Natural killer cell (primary cell): ENCODE measurements around the gene PHACTR1. TPM values are rescaled to one million over a fixed set of nuclear protein-coding genes. Genes with fewer than 3 reads are reported as not detected.

Experiments
- ATAC-seq, 3 donors: fragments of 150-1000 bp in 2 of 3; fragments of 200-7000 bp in 1 of 3; cut with Tn5 transposase; 1 replicate in 1 of 3; 2 replicates in 2 of 3; pipeline ENCODE4 v1.10.0; 2021; ENCODE audit warnings: mild to moderate bottlenecking in 2 of 3, moderate library complexity in 2 of 3
- DNase-seq, 2 donors: peaks; one replicate each; pipeline versions ENCODE4 v3.0.0 to v3.0.0-alpha.2; 2013 to 2021; ENCODE audit warnings: mixed read lengths in 1 of 2
- H3K27ac ChIP-seq: one replicate; pipeline ENCODE4 v1.5.1; 2013; ENCODE audit warnings: mild to moderate bottlenecking, low read length
- H3K27me3 ChIP-seq: one replicate; pipeline ENCODE4 v1.6.1; 2013; ENCODE audit warnings: low read length; ENCODE audit not compliant: control insufficient read depth, insufficient read depth
- H3K36me3 ChIP-seq: one replicate; pipeline ENCODE4 v1.6.1; 2013; ENCODE audit warnings: low read length; ENCODE audit not compliant: control insufficient read depth, insufficient read depth
- H3K4me1 ChIP-seq: one replicate; pipeline ENCODE4 v1.6.1; 2013; ENCODE audit warnings: low read length; ENCODE audit not compliant: control insufficient read depth, insufficient read depth
- H3K4me3 ChIP-seq: one replicate; pipeline ENCODE4 v1.5.1; 2013; ENCODE audit warnings: low read length
- H3K9me3 ChIP-seq: one replicate; pipeline ENCODE4 v1.6.1; 2013; ENCODE audit warnings: low read length; ENCODE audit not compliant: control insufficient read depth, insufficient read depth
- H3K27ac Mint-ChIP-seq, 2 donors: one replicate each; pipeline ENCODE4 v1.8.0; 2022; ENCODE audit warnings: mild to moderate bottlenecking in 2 of 2, mixed read lengths in 2 of 2, moderate library complexity in 1 of 2
- H3K27me3 Mint-ChIP-seq, 2 donors: one replicate each; pipeline ENCODE4 v1.8.0; 2022; ENCODE audit warnings: low read depth in 2 of 2, mixed read lengths in 2 of 2
- H3K36me3 Mint-ChIP-seq: one replicate; pipeline ENCODE4 v1.8.0; 2022; ENCODE audit warnings: mixed read lengths
- H3K4me1 Mint-ChIP-seq, 2 donors: one replicate each; pipeline ENCODE4 v1.8.0; 2022; ENCODE audit warnings: mixed read lengths in 2 of 2
- H3K4me3 Mint-ChIP-seq: one replicate; pipeline ENCODE4 v1.8.0; 2022; ENCODE audit warnings: mild to moderate bottlenecking, moderate library complexity, mixed read lengths
- H3K9me3 Mint-ChIP-seq, 2 donors: one replicate each; pipeline ENCODE4 v1.8.0; 2022; ENCODE audit warnings: mixed read lengths in 2 of 2
- WGBS: methylation state at CpG from one replicate; pipeline ENCODE4 v1.1.7; 2013; ENCODE audit warnings: missing lambda C conversion rate; ENCODE audit not compliant: insufficient coverage; 5-methylcytosine and 5-hydroxymethylcytosine counted together
- intact Hi-C: fragments of 100-400 bp; cut with micrococcal nuclease; formaldehyde crosslinking; loops from one replicate; pipeline ENCODE4 v1.14.2; 2022
- total RNA-seq, 4 donors: library from RNA; stranded (reverse); fragments of 120-200 nt in 1 of 4; gene quantifications; one replicate each; pipeline versions ENCODE4 v1.2.3 to v1.2.4, GENCODE V29; 2013 to 2022
- TF ChIP-seq, protein P1 (sequence below): fragments of 200-600 bp; IDR thresholded peaks from one replicate; pipeline ENCODE4 v1.8.0; 2022; ENCODE audit warnings: antibody characterized with exemption

The PHACTR1 gene
- total RNA-seq, 3 donors from 2014 or later (not counting 1 experiment from before 2014, with no cell fraction given), result 5.2 to 19.0 (median 5.4) TPM

DNA sequence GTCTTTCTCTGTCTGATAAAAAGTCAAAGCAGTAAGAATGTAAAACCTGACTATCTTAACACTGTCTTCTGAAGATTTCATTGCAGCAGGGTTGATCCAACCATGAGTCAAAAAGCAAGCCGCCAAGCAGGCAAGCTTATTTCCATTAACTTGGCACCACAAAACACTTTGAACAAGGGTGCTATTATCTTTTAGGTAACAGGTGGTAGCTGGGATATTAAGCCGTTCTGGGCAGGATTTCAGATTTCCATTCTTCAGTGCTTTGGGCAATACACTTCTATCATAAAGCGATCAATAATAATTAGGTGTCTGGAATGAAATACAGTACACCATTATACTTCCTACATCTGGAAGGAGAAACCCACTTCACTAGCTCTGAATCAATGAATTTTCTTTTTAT, 429.9 kb downstream of the PHACTR1 start:
- H3K36me3 ChIP-seq, result no peaks in the 10 kb centered on the region
- no peak overlapping the region for H3K27ac Mint-ChIP-seq
- no peaks in the 10 kb centered on the region for H3K9me3 ChIP-seq
- WGBS, result 100% methylated on average over 1 of the region's 3 CpGs
- H3K36me3 Mint-ChIP-seq, result no peaks in the 10 kb centered on the region
- H3K4me3 ChIP-seq, result no peak overlapping the region
- no peak overlapping the region for H3K27ac ChIP-seq
- DNase-seq (no peak), ATAC-seq (no peak)
- no peak overlapping the region for H3K4me3 Mint-ChIP-seq
- intact Hi-C loops, result no loop called here
- H3K27me3 Mint-ChIP-seq, result peaks cover 0 to 2% of the 10 kb centered on the region in 2 donors
- no peaks in the 10 kb centered on the region for H3K9me3 Mint-ChIP-seq
- no peaks in the 10 kb centered on the region for H3K4me1 ChIP-seq
- peaks cover 9 to 12% of the 10 kb centered on the region in 2 donors for H3K4me1 Mint-ChIP-seq
- H3K27me3 ChIP-seq, result no peaks in the 10 kb centered on the region
- TF ChIP-seq, protein P1, sequence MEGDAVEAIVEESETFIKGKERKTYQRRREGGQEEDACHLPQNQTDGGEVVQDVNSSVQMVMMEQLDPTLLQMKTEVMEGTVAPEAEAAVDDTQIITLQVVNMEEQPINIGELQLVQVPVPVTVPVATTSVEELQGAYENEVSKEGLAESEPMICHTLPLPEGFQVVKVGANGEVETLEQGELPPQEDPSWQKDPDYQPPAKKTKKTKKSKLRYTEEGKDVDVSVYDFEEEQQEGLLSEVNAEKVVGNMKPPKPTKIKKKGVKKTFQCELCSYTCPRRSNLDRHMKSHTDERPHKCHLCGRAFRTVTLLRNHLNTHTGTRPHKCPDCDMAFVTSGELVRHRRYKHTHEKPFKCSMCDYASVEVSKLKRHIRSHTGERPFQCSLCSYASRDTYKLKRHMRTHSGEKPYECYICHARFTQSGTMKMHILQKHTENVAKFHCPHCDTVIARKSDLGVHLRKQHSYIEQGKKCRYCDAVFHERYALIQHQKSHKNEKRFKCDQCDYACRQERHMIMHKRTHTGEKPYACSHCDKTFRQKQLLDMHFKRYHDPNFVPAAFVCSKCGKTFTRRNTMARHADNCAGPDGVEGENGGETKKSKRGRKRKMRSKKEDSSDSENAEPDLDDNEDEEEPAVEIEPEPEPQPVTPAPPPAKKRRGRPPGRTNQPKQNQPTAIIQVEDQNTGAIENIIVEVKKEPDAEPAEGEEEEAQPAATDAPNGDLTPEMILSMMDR, result no peak

DNA sequence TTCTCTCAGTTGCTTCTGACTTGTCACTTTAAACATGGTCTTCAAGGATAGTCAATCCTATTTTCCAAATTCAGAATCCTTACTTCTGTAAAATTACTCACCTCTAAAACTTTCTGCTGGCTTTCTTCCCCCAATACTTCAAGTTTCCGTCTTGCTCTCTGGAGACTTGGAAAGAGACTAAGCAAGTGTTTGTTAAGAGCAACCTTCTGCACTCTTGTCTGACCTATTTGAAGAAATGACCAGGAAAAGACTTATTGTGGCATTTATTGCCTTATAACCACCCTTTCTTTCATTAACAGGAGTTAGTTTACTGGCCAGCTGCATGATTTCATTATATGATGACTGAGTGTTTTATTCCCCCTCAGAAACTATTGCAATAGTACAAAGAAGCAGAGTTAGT, 430.8 kb downstream of the PHACTR1 start:
- no peaks in the 10 kb centered on the region for H3K27me3 ChIP-seq
- intact Hi-C loops, result no loop called here
- DNase-seq, result no peak

DNA sequence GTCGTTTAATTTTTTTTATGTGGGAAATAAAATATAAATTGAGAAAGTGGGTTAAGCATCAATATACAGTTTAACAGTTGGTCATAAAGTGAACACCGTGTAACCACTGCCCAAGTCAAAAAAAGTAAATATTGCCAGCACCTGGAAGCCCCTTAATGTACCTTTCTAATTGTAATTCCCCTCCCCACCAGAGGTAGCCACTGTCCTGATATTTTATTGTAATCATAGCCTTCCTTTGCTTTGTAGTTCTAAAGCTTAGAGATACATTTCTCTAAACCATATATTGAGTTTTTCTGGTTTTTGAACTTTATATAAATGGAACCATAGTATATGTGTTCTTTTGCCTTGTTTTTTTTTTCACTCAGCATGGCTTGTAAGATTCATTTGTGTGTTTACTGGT, 431.2 kb downstream of the PHACTR1 start:
- WGBS, result 88% methylated on average over 1 of the region's 2 CpGs

More for the DNA sequence above, 430.8 kb downstream of the PHACTR1 start:
- 92% methylated on average over 1 of the region's 1 CpG for WGBS
- Histone ChIP-seq H3K36me3 (no peaks in the 10 kb centered on the region), H3K9me3 (no peaks in the 10 kb centered on the region), H3K4me1 (no peaks in the 10 kb centered on the region), H3K4me3 (no peak overlapping the region), H3K27ac (no peak overlapping the region)
- no peak for ATAC-seq
- no peaks in the 10 kb centered on the region for H3K9me3 Mint-ChIP-seq
- no peak overlapping the region for H3K27ac Mint-ChIP-seq
- H3K4me3 Mint-ChIP-seq, result no peak overlapping the region
- H3K36me3 Mint-ChIP-seq, result no peaks in the 10 kb centered on the region
- peaks cover 1 to 4% of the 10 kb centered on the region in 2 donors for H3K27me3 Mint-ChIP-seq
- peaks cover 9 to 12% of the 10 kb centered on the region in 2 donors for H3K4me1 Mint-ChIP-seq
- TF ChIP-seq, protein P1, result no peak

More for the DNA sequence above, 431.2 kb downstream of the PHACTR1 start:
- Histone ChIP-seq H3K36me3 (no peaks in the 10 kb centered on the region), H3K27me3 (no peaks in the 10 kb centered on the region), H3K4me3 (no peak overlapping the region), H3K27ac (no peak overlapping the region), H3K4me1 (no peaks in the 10 kb centered on the region), H3K9me3 (no peaks in the 10 kb centered on the region)
- peaks cover 4 to 5% of the 10 kb centered on the region in 2 donors for H3K27me3 Mint-ChIP-seq
- H3K36me3 Mint-ChIP-seq, result no peaks in the 10 kb centered on the region
- H3K27ac Mint-ChIP-seq, result no peak overlapping the region
- DNase-seq (no peak), ATAC-seq (no peak)
- no peak overlapping the region for H3K4me3 Mint-ChIP-seq
- peaks cover 9 to 12% of the 10 kb centered on the region in 2 donors for H3K4me1 Mint-ChIP-seq
- intact Hi-C loops, result no loop called here
- TF ChIP-seq, protein P1, result no peak
- no peaks in the 10 kb centered on the region for H3K9me3 Mint-ChIP-seq
